ENCODE results near the gene TSTD1. TPM values are rescaled to one million over a fixed set of nuclear protein-coding genes. Genes with fewer than 3 reads are reported as not detected.
"Not testable (repeated sequence)": the region's sequence is repeated elsewhere in the genome, so short reads cannot be mapped to it uniquely, and the experiment has no call there.

TSTD1 gene
- total RNA-seq, 4 donors from 2014 or later: 8.6 to 52.6 (median 16.8) TPM

GRCh38 chr1:161066694-161067093 is 27.9 kb upstream of the TSTD1 start:
- in situ Hi-C loops (cut with MboI; ENCODE audit: low sequenced_read_pairs in 4 of 4): no loop called here
- peaks cover 0 to 10% (median 0%) of the 10 kb centered on the region in 3 donors for H3K27me3 ChIP-seq
- no peak overlapping the region for H3K27ac ChIP-seq
- no peaks in the 10 kb centered on the region for H3K36me3 ChIP-seq
- DNase-seq (no peak), ATAC-seq (no peak)
- no peaks in the 10 kb centered on the region for H3K4me1 ChIP-seq
- no peak for TF ChIP-seq POLR2A (IDR thresholded peaks at IDR 0.05)
- TF ChIP-seq, protein P1, sequence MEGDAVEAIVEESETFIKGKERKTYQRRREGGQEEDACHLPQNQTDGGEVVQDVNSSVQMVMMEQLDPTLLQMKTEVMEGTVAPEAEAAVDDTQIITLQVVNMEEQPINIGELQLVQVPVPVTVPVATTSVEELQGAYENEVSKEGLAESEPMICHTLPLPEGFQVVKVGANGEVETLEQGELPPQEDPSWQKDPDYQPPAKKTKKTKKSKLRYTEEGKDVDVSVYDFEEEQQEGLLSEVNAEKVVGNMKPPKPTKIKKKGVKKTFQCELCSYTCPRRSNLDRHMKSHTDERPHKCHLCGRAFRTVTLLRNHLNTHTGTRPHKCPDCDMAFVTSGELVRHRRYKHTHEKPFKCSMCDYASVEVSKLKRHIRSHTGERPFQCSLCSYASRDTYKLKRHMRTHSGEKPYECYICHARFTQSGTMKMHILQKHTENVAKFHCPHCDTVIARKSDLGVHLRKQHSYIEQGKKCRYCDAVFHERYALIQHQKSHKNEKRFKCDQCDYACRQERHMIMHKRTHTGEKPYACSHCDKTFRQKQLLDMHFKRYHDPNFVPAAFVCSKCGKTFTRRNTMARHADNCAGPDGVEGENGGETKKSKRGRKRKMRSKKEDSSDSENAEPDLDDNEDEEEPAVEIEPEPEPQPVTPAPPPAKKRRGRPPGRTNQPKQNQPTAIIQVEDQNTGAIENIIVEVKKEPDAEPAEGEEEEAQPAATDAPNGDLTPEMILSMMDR (IDR thresholded peaks at IDR 0.05 in 4 of 5, conservative IDR thresholded peaks at IDR 0.05 in 1 of 5): no peak
- H3K9me3 ChIP-seq: no peaks in the 10 kb centered on the region
- no peak overlapping the region for H3K4me3 ChIP-seq
- intact Hi-C loops (cut with DNase I; ENCODE audit: low total_unique reads): no loop called here

DNA sequence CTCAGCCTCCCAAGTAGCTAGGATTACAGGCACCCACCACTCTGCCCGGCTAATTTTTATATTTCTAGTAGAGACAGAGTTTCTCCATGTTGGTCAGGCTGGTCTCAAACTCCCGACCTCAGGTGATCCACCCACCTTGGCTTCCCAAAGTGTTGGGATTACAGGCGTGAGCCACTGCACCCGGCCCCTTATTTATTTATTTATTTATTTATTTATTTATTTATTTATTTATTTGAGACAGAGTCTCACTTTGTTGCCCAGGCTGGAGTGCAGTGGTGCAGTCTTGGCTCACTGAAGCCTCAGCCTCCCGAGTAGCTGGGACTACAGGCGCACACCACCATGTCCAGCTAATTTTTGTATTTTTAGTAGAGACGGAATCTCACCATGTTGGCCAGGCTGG is 26.9 kb upstream of the TSTD1 start:
- H3K27me3 ChIP-seq; H3K36me3 ChIP-seq; H3K4me3 ChIP-seq; ATAC-seq; H3K27ac ChIP-seq; in situ Hi-C loops (cut with MboI; ENCODE audit: low sequenced_read_pairs in 4 of 4); intact Hi-C loops (cut with DNase I; ENCODE audit: low total_unique reads); H3K4me1 ChIP-seq; DNase-seq; H3K9me3 ChIP-seq: not testable (repeated sequence)

DNA sequence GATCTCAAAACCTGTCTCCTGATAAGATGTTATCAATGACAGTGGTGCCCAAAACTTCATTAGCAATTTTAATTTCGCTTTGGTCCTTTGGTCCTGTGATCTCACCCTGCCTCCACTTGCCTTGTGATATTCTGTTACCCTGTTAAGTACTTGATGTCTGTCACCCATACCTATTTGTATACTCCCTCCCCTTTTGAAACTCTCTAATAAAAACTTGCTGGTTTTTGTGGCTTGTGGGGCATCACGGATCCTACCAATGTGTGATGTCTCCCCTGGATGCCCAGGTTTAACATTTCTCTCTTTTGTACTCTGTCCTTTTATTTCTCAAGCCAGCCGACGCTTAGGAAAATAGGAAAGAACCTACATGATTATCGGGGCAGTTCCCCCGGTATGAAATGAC is 25.2 kb upstream of the TSTD1 start:
- DNase-seq; H3K36me3 ChIP-seq; intact Hi-C loops (cut with DNase I; ENCODE audit: low total_unique reads); H3K27me3 ChIP-seq; H3K4me1 ChIP-seq; H3K4me3 ChIP-seq; H3K9me3 ChIP-seq; H3K27ac ChIP-seq; in situ Hi-C loops (cut with MboI; ENCODE audit: low sequenced_read_pairs in 4 of 4); ATAC-seq: not testable (repeated sequence)

- ATAC-seq (no peak), DNase-seq (no peak)
- Histone ChIP-seq H3K27me3 (peaks cover 0 to 13% (median under 1%) of the 10 kb centered on the region in 3 donors), H3K4me1 (no peaks in the 10 kb centered on the region), H3K27ac (no peak overlapping the region), H3K4me3 (no peak overlapping the region), H3K36me3 (no peaks in the 10 kb centered on the region), H3K9me3 (no peaks in the 10 kb centered on the region)
- in situ Hi-C loops (cut with MboI; ENCODE audit: low sequenced_read_pairs in 4 of 4): no loop called here
- intact Hi-C loops (cut with DNase I; ENCODE audit: low total_unique reads): no loop called here
- no peak for TF ChIP-seq POLR2A (IDR thresholded peaks at IDR 0.05)
- TF ChIP-seq, protein P1 (IDR thresholded peaks at IDR 0.05 in 4 of 5, conservative IDR thresholded peaks at IDR 0.05 in 1 of 5): no peak
Measured at GRCh38 chr1:161061419-161061818, 22.7 kb upstream of the TSTD1 start.

- H3K27me3 ChIP-seq: peaks cover 0 to 12% (median 10%) of the 10 kb centered on the region in 3 donors
- H3K9me3 ChIP-seq: no peaks in the 10 kb centered on the region
- TF ChIP-seq, protein P1 (IDR thresholded peaks at IDR 0.05 in 4 of 5, conservative IDR thresholded peaks at IDR 0.05 in 1 of 5): no peak
- TF ChIP-seq POLR2A (IDR thresholded peaks at IDR 0.05): no peak
- H3K4me1 ChIP-seq: no peaks in the 10 kb centered on the region
- in situ Hi-C loops (cut with MboI; ENCODE audit: low sequenced_read_pairs in 4 of 4) (no loop called here), intact Hi-C loops (cut with DNase I; ENCODE audit: low total_unique reads) (no loop called here)
- DNase-seq (no peak), ATAC-seq (no peak)
- no peak overlapping the region for H3K4me3 ChIP-seq
- H3K27ac ChIP-seq: no peak overlapping the region
- no peaks in the 10 kb centered on the region for H3K36me3 ChIP-seq
Measured at GRCh38 chr1:161059293-161059692, 20.5 kb upstream of the TSTD1 start.

GRCh38 chr1:161054805-161055204 is 16.0 kb upstream of the TSTD1 start:
- Histone ChIP-seq H3K27me3 (peaks cover 0 to 16% (median 10%) of the 10 kb centered on the region in 3 donors), H3K4me1 (no peaks in the 10 kb centered on the region), H3K9me3 (no peaks in the 10 kb centered on the region), H3K36me3 (no peaks in the 10 kb centered on the region), H3K27ac (no peak overlapping the region), H3K4me3 (no peak overlapping the region)
- ATAC-seq (no peak), DNase-seq (no peak)
- intact Hi-C loops (cut with DNase I; ENCODE audit: low total_unique reads) (no loop called here), in situ Hi-C loops (cut with MboI; ENCODE audit: low sequenced_read_pairs in 4 of 4) (no loop called here)
- TF ChIP-seq, protein P1 (IDR thresholded peaks at IDR 0.05 in 4 of 5, conservative IDR thresholded peaks at IDR 0.05 in 1 of 5): no peak
- no peak for TF ChIP-seq POLR2A (IDR thresholded peaks at IDR 0.05)

All from gastrocnemius medialis (tissue), 4 donors.